ENCODE data around the gene PRKAG1.
A peak's percentile ranks its signal among the peaks of the same experiment; 100 is the strongest.

The PRKAG1 gene

DNA sequence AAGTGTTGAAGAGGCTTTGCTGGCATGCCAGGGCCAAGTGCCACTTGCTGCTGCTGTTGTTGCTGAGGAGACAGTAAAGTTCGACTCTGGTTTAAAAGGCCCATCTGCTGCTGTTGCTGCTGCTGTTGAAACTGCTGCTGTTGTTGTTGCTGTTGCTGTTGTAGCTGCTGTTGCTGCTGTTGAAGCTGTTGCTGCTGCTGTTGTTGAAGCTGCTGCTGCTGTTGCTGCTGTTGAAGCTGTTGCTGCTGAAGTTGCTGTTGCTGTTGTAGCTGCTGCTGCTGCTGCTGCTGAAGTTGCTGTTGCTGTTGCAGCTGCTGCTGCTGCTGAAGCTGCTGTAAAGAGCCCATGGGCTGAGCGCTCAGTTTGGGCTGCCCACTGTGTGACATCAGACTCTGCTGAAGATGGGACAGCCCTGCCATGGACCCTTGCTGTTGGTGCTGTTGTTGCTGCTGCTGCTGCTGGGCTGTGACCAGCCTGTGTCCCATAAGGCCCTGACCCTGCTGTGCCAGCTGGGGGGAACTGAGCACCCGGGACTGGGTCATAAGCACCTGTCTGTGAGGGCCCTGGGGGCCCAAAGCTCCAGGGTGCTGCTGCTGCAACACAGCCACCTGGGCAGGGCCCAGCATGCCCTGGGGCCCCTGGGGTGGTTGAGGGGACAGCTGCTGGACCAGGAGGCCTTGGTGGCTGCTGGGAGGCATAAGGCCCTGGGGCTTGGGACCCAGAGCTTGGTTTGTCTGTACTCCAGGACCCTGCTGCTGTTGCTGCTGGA, 14.3 kb upstream of the PRKAG1 start:
- Mint-ChIP-seq H3K4me3 (no peak overlapping the region), H3K27ac (peak overlapping the region; percentile 64 to 83), H3K27me3 (no peaks in the 10 kb centered on the region), H3K36me3 (ENCODE audit: insufficient read depth) (peaks cover 60% of the 10 kb centered on the region), H3K4me1 (ENCODE audit: low read depth in 2 of 2) (peaks cover 5 to 17% of the 10 kb centered on the region in 2 donors), H3K9me3 (no peaks in the 10 kb centered on the region)
- DNase-seq (no peak), ATAC-seq (replicated peaks) (no peak)

DNA sequence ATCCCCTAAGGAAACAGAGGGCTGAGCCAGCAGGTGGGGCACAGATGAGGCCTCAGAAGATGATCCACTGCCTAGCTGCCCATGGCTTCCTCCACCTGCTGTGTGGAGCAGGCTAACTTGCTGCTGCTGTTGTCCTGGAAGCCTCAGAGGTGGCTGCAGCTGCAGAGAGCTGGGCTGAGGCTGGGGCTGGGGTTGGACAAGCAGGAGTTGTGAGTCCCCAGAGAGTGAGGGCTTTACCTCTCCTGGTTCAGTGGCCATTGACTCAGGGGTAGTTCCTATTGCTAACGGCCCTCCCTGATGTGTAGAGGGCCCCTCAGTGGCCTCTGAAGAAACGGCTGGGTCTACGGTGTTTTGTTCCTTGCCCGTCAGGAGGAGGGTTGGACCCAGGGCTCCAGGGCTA, 13.7 kb upstream of the PRKAG1 start:
- ATAC-seq (replicated peaks) (no peak), DNase-seq (no peak)
- Mint-ChIP-seq H3K9me3 (no peaks in the 10 kb centered on the region), H3K4me3 (no peak overlapping the region), H3K27ac (peak overlapping the region in 1 of 2 donors; percentile 64), H3K36me3 (ENCODE audit: insufficient read depth) (peaks cover 63% of the 10 kb centered on the region), H3K4me1 (ENCODE audit: low read depth in 2 of 2) (peaks cover 5 to 17% of the 10 kb centered on the region in 2 donors), H3K27me3 (no peaks in the 10 kb centered on the region)

DNA sequence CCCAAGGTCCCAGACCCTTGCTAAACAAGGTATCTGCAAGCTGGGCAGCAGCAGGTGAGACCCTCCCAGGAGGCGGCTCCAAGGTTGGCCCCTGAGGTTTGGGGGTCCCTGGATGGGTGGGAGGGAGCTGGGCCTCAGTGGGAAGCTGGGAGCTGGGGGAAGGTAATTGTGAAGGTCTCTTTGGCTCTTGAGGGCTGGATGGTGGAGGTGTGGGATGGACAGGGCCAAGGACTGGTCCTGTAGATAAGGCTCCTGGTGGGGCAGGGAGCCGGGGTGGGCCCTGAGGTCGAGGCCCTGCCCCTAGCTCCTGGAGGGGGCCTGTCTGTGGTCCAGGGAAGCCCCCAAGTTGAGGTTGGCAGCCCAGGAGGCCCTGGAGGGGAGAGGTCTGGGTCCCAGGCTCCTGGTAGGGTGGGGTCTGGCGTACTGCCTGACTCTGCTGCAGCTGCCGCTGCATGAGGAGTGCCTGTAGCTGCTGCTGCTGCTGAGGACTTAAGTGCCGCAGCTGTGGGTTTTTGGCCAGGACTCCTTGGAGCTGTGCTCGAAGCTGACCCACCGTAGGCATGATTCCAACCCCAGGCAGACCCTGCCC, 13.1 kb upstream of the PRKAG1 start:
- Mint-ChIP-seq H3K9me3 (no peaks in the 10 kb centered on the region), H3K27me3 (no peaks in the 10 kb centered on the region), H3K4me3 (no peak overlapping the region), H3K36me3 (ENCODE audit: insufficient read depth) (peaks cover 60% of the 10 kb centered on the region), H3K27ac (peak overlapping the region; percentile 74 to 85), H3K4me1 (ENCODE audit: low read depth in 2 of 2) (peaks cover 4 to 13% of the 10 kb centered on the region in 2 donors)
- DNase-seq: no peak
- no peak for ATAC-seq (replicated peaks)

DNA sequence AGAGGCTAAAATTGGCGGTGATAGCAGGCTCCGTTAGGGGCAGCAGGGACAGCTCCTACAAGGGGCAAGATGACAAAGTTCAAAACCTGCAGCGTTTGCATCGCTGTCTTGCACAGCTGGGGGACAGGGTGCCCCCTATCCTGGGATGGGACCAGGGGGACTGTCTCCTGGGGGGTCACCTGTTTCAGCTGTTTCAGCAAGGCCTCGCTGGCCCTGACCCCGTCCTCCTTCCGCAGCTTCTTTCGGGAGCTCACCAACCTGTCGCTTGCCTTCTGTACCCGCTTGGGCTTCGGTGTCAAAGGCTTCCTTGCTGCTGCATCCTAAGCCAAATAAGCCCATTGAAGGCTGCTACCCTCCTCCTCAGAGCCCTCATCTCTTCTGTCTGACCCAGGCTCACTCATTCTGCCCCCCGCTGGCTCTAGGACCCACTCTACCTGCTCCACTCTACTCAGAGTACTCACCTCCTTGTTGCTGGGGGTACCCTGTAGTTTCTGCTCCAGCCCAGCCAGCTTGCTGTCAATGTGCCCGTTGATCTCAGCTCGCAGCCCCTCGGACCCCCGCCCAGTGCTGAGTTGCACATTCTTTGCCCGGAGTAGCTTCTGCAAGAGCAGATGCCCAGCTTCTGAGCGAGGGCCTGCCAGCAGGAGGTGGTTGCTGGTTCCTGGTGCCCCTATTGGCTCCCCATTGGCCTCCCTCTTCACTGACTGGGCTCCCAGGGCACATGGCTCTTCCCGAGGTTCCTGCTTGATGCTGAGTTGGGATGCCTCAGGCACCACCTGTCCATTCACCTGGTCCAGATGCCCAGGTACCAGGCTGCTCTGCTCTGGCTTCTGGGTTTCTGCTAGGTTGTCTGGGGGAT, 12.4 kb upstream of the PRKAG1 start:
- ATAC-seq (replicated peaks) (no peak), DNase-seq (no peak)
- Mint-ChIP-seq H3K4me1 (ENCODE audit: low read depth in 2 of 2) (peaks cover 4 to 12% of the 10 kb centered on the region in 2 donors), H3K4me3 (peak overlapping the region in 1 of 2 donors; percentile 49), H3K9me3 (no peaks in the 10 kb centered on the region), H3K27ac (peak overlapping the region; percentile 74 to 85), H3K27me3 (no peaks in the 10 kb centered on the region), H3K36me3 (ENCODE audit: insufficient read depth) (peaks cover 57% of the 10 kb centered on the region)

DNA sequence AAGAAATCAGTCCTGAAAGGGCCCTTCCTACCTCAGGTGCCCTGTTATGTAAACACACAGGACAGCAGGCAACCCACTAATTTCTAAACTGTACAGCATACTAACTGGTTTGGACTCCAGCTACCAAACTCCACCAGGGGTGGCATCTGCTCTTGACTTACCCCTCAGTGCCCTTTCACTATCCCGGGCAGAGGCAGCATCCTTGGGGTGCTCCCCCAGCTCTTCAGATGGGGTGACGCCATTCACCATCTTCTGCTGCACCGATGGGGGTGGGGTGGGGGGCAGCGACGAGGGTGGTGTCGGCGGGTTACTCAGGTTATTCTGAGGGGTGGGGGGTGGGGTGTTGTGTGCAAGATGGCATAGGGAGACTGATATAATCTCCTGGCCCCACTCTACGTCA, 11.5 kb upstream of the PRKAG1 start:
- Mint-ChIP-seq H3K4me3 (no peak overlapping the region), H3K27ac (peak overlapping the region; percentile 54 to 74), H3K9me3 (no peaks in the 10 kb centered on the region), H3K27me3 (no peaks in the 10 kb centered on the region), H3K4me1 (ENCODE audit: low read depth in 2 of 2) (peaks cover 4 to 5% of the 10 kb centered on the region in 2 donors), H3K36me3 (ENCODE audit: insufficient read depth) (peaks cover 53% of the 10 kb centered on the region)
- DNase-seq (no peak), ATAC-seq (replicated peaks) (no peak)

DNA sequence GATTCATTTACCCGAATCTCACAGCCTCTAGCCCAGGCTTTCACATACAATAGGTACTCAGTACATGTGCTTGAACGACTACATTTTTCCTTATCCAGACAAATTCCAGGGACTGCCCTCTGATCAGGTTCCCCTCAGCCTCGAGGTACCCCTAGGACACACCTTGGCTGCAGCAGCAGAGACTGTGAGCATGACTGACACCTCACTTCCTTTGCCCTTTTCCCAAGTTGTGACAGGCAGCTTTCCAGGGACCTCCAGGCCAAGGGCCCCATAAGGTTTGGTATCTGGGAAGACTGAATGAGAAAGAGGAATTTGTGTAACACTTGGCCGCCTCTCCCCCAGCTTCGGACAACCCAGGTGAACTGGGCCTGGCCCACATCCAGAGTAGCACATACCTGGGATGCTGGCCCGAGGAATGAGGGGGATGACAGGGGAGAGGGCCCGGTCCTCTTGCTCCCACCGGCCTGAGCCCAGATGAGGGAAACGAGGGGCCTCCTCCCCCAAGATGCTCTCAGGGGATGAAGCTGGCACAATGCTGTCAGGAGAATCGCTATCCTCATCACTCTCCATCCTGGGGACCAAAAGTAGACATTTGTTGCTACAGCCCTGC, 10.2 kb upstream of the PRKAG1 start:
- DNase-seq (no peak), ATAC-seq (replicated peaks) (no peak)
- H3K27ac Mint-ChIP-seq: peak overlapping the region in 1 of 2 donors; percentile 88
- no peak overlapping the region for H3K4me3 Mint-ChIP-seq
- no peaks in the 10 kb centered on the region for H3K9me3 Mint-ChIP-seq
- peaks cover 52% of the 10 kb centered on the region for H3K36me3 Mint-ChIP-seq (ENCODE audit: insufficient read depth)
- H3K4me1 Mint-ChIP-seq (ENCODE audit: low read depth in 2 of 2): peaks cover 2 to 5% of the 10 kb centered on the region in 2 donors
- H3K27me3 Mint-ChIP-seq: no peaks in the 10 kb centered on the region

DNA sequence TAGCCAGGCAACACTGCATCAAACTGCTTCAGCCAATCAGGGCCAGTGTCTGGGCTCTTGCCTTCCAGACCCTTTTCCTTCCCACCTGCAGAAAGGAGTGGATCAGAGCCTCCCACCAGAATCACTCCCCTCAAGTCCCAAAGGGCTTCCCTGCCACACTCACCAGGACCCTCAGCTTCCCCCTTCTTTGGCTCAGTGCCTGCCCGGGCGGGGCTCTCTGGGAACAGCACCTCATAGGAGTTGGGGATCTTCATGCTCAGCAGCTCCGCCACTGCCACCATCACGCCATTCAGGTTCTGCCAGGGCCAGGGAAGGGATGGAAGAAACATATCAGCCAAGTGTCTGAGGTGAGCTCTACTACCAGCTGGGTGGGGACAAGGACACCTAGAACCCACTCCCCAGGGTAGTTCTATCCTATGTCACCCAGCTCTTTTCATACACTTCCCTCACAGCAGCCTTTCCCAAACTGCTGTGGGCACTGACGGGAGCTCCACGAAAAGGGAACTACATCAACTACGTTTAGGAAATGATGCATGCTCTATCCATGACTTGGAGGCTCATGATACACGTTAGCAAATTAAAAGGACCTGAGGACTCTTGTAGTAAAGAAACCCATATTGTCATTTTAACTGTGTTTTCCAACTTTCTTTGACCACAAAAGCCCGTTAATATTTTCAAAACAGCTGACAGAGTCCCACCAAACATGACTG, 9.4 kb upstream of the PRKAG1 start:
- DNase-seq (no peak), ATAC-seq (replicated peaks) (no peak)
- H3K4me3 Mint-ChIP-seq: no peak overlapping the region
- H3K36me3 Mint-ChIP-seq (ENCODE audit: insufficient read depth): peaks cover 52% of the 10 kb centered on the region
- peaks cover 2 to 5% of the 10 kb centered on the region in 2 donors for H3K4me1 Mint-ChIP-seq (ENCODE audit: low read depth in 2 of 2)
- no peaks in the 10 kb centered on the region for H3K9me3 Mint-ChIP-seq
- H3K27me3 Mint-ChIP-seq: no peaks in the 10 kb centered on the region
- H3K27ac Mint-ChIP-seq: peak overlapping the region; percentile 75 to 88

DNA sequence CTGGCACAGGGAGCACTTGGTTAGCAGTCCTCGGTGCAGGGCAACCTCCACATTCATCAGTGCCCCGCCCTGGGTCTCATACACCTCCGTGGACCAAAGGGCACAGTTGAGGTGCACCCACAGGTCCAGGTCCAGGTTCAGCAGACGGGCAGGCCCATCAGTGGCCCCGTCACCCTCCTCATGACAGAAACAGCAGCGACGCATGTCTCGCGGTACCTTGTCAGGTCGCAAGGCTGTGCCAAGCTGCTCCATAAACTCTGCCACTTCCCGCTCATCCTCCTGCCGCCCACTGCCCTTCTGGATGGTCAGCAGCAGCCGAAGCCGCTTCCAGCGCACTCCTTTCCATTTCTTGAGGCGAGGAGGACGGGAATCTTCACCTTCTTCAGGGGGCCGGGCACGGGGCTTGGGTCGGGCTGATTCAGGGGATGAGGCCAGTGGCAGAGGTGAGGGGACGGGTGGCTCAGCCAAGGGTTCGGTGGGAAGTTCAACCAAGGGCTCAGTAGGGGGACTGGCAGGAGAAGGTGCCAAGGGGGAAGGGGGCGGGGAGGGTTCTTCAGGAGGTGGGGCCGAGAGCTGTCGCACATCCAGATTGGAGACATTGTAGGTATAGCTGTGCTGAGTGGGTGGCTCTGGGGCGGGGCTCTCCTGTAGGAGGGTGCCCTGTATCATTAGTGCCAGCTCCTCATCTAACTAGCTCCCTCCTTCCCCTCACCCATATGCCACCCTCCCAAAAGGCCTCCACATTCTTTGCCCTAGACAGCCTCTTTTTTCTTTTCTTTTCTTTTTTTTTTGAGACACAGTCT, 8.3 kb upstream of the PRKAG1 start:
- H3K27ac Mint-ChIP-seq: peak overlapping the region in 1 of 2 donors; percentile 88

DNA sequence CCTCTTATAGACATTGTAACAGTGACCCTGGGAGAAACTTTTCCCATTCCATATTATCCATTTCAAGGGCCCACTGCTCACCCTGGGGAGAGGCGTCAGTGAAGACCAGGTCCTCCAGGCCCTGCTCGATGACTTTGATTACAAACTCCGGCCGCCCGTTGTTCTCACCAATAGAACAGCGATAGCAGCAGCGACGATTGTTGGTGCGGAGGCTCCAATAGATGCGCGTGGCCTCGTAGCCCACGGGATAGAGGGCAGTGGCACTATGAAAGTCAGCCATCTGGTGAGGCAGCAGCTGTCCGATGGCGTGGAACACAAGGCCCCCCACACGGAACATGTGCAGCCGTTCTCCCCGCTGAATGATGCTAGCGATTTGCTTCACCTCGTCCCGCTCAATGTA, 7.5 kb upstream of the PRKAG1 start:
- Mint-ChIP-seq H3K9me3 (no peaks in the 10 kb centered on the region), H3K27ac (peak overlapping the region in 1 of 2 donors; percentile 81), H3K36me3 (ENCODE audit: insufficient read depth) (peaks cover 52% of the 10 kb centered on the region), H3K4me3 (no peak overlapping the region), H3K27me3 (no peaks in the 10 kb centered on the region), H3K4me1 (ENCODE audit: low read depth in 2 of 2) (peaks cover 2 to 4% of the 10 kb centered on the region in 2 donors)
- DNase-seq (no peak), ATAC-seq (replicated peaks) (no peak)

More for the DNA sequence above, 8.3 kb upstream of the PRKAG1 start:
- DNase-seq (no peak), ATAC-seq (replicated peaks) (no peak)
- H3K4me1 Mint-ChIP-seq (ENCODE audit: low read depth in 2 of 2): peaks cover 2 to 4% of the 10 kb centered on the region in 2 donors
- H3K4me3 Mint-ChIP-seq: no peak overlapping the region
- H3K36me3 Mint-ChIP-seq (ENCODE audit: insufficient read depth): peaks cover 54% of the 10 kb centered on the region
- H3K9me3 Mint-ChIP-seq: no peaks in the 10 kb centered on the region
- no peaks in the 10 kb centered on the region for H3K27me3 Mint-ChIP-seq

DNA sequence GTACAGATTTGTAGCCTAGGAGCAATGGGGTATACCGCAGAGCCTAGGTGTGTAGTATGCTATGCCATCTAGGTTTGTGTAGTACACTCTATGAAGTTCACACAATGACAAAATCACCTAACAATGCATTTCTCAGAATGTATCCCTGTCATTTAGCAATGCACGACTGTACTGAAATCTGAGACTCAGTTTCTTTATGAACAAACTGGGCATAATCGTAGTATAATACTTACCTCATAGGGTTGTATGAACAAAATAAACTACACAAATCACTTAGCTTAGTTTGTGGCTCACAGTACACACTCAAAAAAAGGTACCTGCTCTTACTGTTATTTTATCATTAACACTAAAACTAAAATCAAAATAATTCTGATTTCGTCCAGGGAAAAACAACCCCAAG, 6.9 kb upstream of the PRKAG1 start:
- Mint-ChIP-seq H3K9me3 (no peaks in the 10 kb centered on the region), H3K4me1 (ENCODE audit: low read depth in 2 of 2) (peaks cover 2 to 4% of the 10 kb centered on the region in 2 donors), H3K27ac (peak overlapping the region in 1 of 2 donors; percentile 81), H3K36me3 (ENCODE audit: insufficient read depth) (peaks cover 52% of the 10 kb centered on the region), H3K4me3 (no peak overlapping the region), H3K27me3 (no peaks in the 10 kb centered on the region)
- ATAC-seq (replicated peaks): no peak
- DNase-seq: no peak

DNA sequence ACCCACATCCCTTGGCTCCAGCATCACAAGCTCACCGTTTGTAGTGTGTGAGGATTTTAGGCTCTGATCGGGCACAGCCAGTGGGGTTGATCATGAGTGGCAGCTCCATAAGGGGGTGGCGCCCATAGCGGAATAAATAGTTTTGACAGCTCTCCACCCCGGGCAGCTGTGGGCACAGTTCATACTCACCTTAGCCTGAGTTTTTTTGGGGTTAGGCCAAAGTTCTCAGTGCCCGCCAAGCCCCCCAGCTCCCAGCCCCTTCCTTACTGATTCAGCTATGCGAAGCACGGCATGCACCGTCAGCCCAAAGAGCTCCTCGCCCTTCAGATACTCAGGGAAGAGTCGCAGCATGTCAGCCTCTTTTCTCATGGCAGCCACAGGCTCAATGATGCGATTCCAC, 6.0 kb upstream of the PRKAG1 start:
- no peak overlapping the region for H3K4me3 Mint-ChIP-seq
- H3K27ac Mint-ChIP-seq: peak overlapping the region; percentile 81 to 89
- no peaks in the 10 kb centered on the region for H3K9me3 Mint-ChIP-seq
- peaks cover 50% of the 10 kb centered on the region for H3K36me3 Mint-ChIP-seq (ENCODE audit: insufficient read depth)
- DNase-seq (no peak), ATAC-seq (replicated peaks) (no peak)
- no peaks in the 10 kb centered on the region for H3K27me3 Mint-ChIP-seq
- peaks cover 6 to 9% of the 10 kb centered on the region in 2 donors for H3K4me1 Mint-ChIP-seq (ENCODE audit: low read depth in 2 of 2)

DNA sequence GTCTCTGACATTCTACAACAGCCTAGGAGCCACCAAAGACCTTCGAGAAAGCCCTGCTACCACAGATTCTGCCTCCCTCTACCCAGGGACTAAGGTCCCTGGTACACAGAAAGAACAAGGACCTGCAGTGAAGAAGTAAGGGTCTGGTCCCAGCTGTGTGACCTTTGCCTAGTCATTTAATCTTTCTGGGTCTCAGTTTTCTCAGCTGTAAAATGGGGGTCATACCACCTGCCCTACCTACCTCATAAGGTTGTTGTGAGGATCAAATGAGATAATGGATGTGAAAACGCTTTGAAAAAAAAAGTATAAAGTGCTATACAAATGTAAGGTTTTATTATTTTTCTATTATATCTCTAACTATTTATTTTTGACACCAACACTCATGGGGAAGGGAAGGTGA, 5.2 kb upstream of the PRKAG1 start:
- H3K4me1 Mint-ChIP-seq (ENCODE audit: low read depth in 2 of 2): peaks cover 12 to 15% of the 10 kb centered on the region in 2 donors
- H3K27ac Mint-ChIP-seq: peak overlapping the region; percentile 89 to 100
- H3K27me3 Mint-ChIP-seq: no peaks in the 10 kb centered on the region
- ATAC-seq (replicated peaks): no peak
- H3K4me3 Mint-ChIP-seq: no peak overlapping the region
- no peaks in the 10 kb centered on the region for H3K9me3 Mint-ChIP-seq
- H3K36me3 Mint-ChIP-seq (ENCODE audit: insufficient read depth): peaks cover 57% of the 10 kb centered on the region
- no peak for DNase-seq
